IPS-NIHi7 (cell line): Measurements from ENCODE around the gene MAGEB17.
A peak's percentile ranks its signal among the peaks of the same experiment; 100 is the strongest.
"Not testable (repeated sequence)": the region's sequence is repeated elsewhere in the genome, so short reads cannot be mapped to it uniquely, and the experiment has no call there.

Source experiments
- DNase-seq: peaks from one replicate; pipeline ENCODE4 v3.0.0; 2012; ENCODE audit warnings: mixed read lengths; ENCODE audit errors: extremely low spot score

Gene MAGEB17

GRCh38 chrX:16156692-16157331 is 10.5 kb upstream of the MAGEB17 start:
- no peak for DNase-seq

GRCh38 chrX:16160729-16161128 is 6.6 kb upstream of the MAGEB17 start:
- peak; percentile 29 for DNase-seq

GRCh38 chrX:16161173-16161572 is 6.1 kb upstream of the MAGEB17 start:
- not testable (repeated sequence) for DNase-seq

- no peak for DNase-seq
Measured at GRCh38 chrX:16162391-16162790, 4.9 kb upstream of the MAGEB17 start.

GRCh38 chrX:16164748-16165147 is 2.5 kb upstream of the MAGEB17 start:
- no peak for DNase-seq

- DNase-seq, result no peak
Measured at GRCh38 chrX:16171039-16171438, 3.8 kb downstream of the MAGEB17 start.

GRCh38 chrX:16171944-16172343 is 4.7 kb downstream of the MAGEB17 start:
- DNase-seq, result no peak

- no peak for DNase-seq
Measured at GRCh38 chrX:16172391-16172790, 5.1 kb downstream of the MAGEB17 start.

GRCh38 chrX:16175329-16176061 is 8.2 kb downstream of the MAGEB17 start:
- DNase-seq, result no peak

- no peak for DNase-seq
Measured at GRCh38 chrX:16177260-16177659, 10.0 kb downstream of the MAGEB17 start.

GRCh38 chrX:16183843-16184242 is 16.6 kb downstream of the MAGEB17 start:
- not testable (repeated sequence) for DNase-seq

GRCh38 chrX:16185725-16186136 is 18.4 kb downstream of the MAGEB17 start:
- DNase-seq, result no peak

- DNase-seq, result peak; percentile 26
Measured at GRCh38 chrX:16186380-16187007, 19.2 kb downstream of the MAGEB17 start.

GRCh38 chrX:16187024-16187760 is 19.9 kb downstream of the MAGEB17 start:
- no peak for DNase-seq

- DNase-seq, result no peak
Measured at GRCh38 chrX:16188687-16189086, 21.4 kb downstream of the MAGEB17 start.

GRCh38 chrX:16191605-16192004 is 24.3 kb downstream of the MAGEB17 start:
- DNase-seq, result no peak

- DNase-seq, result no peak
Measured at GRCh38 chrX:16196829-16197228, 29.5 kb downstream of the MAGEB17 start.

GRCh38 chrX:16199343-16199742 is 32.1 kb downstream of the MAGEB17 start:
- DNase-seq, result no peak

GRCh38 chrX:16202943-16203342 is 35.7 kb downstream of the MAGEB17 start:
- DNase-seq, result no peak

- no peak for DNase-seq
Measured at GRCh38 chrX:16204538-16204937, 37.3 kb downstream of the MAGEB17 start.

GRCh38 chrX:16205840-16206239 is 38.6 kb downstream of the MAGEB17 start:
- no peak for DNase-seq

GRCh38 chrX:16207634-16208033 is 40.4 kb downstream of the MAGEB17 start:
- no peak for DNase-seq
